Activated CD8-positive, alpha-beta memory T cell treated with anti-CD3 and anti-CD28 coated beads for 1 hour (primary cell): ENCODE data around the gene ATG7.
"Not testable (repeated sequence)": the region's sequence is repeated elsewhere in the genome, so short reads cannot be mapped to it uniquely, and the experiment has no call there.

Experiments
- DNase-seq, 2 donors: peaks; one replicate each; pipeline ENCODE4 v3.0.0-alpha.2; 2020; ENCODE audit warnings: low read depth in 1 of 2; ENCODE audit errors: extremely low read depth in 1 of 2

ATG7 gene

DNA sequence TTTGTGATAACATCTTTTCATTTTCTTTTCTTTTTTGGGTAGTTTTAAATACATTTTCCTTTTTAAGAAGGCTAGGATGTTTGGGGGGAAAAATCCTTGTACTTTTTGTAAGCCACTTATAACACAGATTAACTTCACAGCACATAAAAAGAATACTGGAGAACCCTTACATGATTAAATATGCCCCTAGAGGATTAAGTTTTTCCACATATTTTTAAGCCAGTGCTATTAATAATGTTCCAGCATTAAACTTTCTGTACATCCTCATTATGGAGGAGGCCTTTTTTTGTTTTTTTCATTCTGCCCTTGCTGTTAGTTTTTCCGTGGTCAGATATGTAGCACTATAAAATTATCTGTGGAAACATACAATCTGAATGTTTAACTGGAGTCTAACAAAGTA lies 147.9 kb downstream of the ATG7 start:
- no peak for DNase-seq

DNA sequence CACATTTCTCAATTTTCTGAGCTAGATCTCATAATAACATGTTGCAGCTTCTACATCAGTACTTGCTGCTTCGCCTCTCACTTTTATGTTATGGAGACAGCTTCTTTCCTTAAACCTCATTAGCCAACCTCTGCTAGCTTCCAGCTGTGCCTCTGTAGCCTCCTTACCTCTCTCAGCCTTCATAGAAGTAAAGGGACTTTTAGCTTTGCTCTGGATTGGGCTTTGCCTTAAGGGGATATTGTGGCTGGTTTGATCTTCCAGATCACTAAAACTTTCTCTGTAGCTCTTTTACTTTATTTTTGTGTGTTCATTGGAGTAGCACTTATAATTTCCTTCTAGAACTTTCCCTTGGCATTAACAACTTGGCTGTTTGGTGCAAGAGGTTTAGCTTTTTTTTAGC lies 150.1 kb downstream of the ATG7 start:
- DNase-seq = no peak

DNA sequence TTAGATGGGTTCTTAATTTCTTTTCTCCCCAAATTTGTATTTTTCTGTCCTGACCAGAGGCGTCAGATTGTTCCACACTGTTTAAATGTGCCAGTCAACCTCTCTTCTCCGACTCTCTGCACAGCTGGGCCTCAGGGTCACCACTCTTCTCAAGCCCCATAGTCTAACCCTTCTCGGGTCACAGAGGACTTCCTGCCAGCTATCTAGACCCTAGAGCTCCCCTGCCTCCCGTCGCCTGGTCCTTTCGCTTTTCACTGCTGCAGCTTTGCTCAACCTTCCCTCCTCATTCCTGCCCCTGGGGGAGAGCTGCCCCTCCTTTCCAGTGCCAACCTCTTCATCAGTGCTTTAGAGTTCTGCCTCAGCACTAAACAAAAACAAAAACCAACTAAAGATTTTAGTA lies 151.7 kb downstream of the ATG7 start:
- DNase-seq = no peak

DNA sequence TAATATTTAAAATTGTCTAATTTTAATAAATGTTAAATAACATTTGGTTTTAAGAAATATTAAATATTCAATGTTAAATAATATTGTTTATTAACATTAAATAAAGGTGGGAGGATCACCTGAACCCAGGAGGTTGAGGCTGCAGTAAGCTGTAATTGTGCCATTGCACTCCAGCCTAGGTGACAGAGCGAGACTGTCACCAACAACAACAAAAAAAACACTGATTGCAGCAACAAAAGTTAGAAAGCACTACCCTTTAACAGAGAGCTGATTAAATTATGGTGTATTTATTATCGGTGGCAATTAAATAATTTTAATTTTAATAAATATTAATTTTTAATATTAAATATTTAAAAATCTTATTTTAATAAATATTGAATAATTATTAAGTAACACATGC lies 152.1 kb downstream of the ATG7 start:
- DNase-seq = no peak

DNA sequence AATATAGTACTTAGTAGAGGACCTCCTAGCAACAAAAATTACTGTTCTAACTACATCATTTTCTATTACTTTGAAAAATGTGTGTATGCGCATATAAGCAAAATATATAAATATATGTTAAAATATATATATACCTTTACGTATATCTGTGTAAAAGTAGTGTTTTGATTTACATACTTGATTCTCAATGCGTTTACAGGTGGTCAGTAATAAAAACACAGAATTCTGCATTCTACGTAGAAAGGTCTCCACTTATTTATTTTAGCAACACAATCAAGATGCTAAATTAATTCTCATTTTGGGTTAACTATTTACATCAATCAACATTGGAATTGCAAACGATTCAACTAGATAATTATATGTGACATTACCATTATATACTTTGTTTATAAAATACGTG lies 158.0 kb downstream of the ATG7 start:
- DNase-seq = no peak

DNA sequence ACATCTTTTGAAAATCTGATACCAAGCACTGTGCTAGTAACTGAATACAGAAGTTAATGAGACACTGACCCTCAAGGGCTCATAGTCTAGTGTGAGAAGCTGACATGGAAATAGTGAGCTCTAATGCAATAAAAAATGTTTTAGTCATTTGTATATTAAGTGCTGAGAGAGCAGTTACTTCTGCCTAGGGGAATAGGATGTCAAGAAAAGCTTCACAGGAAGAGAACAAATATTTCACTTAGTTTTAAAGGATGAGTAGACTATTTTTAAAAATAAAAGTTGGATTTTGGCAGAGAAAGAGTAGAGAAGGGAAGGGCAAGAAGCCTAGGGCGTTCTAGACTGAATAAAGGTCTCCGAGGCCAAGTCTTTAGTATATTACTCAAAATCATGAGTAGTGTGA lies 158.4 kb downstream of the ATG7 start:
- DNase-seq = no peak

DNA sequence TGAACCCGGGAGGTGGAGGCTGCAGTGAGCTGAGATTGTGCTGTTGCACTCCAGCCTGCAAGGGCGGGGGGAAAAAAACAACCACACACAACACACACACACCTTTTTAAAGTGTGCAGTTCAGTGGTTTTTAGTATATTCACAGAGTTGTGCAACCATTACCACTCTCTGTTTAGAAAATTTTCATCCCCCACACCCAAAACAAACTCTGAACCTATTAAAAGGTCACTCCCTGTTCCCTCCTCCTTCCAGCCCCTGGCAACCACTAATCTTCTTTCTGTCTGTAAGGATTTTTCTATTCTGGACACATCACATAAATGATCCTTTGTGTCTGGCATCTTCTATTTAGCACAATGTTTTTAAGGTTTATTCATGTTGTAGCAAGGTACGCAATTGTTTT lies 159.1 kb downstream of the ATG7 start:
- no peak for DNase-seq

DNA sequence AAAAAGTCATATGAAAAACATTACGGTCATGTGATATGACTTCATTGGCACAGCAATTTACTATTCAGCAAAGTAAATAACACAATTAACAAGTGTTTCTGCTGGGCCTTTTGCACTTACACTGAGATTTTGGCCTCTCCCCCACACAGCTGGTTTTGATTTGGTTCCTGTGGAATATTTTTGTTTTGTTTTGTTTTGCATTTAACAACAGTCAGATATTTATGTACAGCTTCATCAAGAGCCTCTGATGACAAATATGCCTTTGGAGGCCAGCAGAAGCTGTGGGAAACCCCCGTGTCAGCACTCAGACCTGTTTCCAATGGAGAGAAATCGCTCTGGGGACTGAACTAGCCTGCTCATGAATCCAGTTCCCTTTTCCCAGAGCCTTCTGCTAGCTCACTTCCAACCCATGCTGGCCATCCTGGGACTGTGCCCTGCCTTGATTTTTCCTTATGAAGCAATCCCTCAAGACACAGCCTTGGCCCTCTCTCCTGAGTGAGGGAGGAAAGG lies 161.9 kb downstream of the ATG7 start:
- no peak for DNase-seq

DNA sequence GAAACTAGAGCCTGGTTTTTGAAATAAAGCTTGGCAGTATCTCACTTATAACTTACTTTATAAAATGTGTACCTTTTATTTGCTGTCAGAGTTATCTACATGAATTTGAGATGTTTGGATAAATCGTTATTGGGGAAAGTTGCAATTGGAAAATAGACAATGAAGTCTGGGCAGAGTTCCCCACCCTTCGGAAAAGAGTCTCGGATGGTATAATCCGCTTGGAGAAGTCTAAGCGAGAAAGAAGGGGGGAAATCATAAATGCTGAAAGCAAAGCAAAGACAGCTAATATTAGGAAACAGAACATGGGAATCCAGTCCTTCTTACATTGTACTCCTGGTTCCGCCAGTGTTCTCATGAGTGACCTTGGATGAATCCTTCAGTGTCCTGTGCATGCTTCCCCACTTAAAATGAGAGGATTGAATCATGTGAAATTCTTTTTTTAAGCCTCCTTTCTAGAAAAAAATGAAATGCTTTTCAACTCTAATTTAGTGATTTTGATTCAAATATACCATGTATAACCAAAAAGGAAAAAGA lies 162.4 kb downstream of the ATG7 start:
- no peak for DNase-seq

DNA sequence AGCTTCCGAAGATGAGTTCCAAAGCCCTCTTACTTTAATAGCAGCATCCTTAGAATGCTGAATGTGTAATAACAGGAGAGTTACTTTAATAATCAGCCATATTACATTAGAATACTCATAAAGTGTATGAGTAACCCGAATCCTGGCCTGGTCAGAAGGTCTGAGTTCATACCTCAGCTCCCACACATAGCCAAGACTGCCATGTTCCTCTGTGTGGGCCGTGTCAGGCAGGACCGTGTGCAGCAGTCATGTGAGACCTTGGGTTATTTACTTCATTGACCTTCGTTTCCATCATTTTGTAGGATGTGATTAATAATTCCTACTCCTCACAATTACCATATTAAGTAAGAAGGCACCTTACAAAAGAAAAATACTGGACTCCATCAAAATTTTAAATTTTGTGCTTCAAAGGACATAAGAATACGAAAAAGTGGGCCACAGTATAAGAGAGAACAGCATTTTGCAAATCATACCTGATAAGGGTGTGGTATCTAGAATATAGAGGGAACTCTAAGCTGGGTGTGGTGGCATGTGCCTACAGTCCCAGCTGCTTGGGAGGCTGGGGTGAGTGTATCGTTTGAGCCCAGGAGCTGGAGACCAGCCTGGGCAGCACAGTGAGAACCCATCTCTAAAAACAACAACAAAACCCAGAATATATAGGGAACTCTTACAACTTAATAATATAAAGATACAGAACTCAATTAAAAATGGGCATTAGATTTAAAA lies 163.4 kb downstream of the ATG7 start:
- no peak for DNase-seq

DNA sequence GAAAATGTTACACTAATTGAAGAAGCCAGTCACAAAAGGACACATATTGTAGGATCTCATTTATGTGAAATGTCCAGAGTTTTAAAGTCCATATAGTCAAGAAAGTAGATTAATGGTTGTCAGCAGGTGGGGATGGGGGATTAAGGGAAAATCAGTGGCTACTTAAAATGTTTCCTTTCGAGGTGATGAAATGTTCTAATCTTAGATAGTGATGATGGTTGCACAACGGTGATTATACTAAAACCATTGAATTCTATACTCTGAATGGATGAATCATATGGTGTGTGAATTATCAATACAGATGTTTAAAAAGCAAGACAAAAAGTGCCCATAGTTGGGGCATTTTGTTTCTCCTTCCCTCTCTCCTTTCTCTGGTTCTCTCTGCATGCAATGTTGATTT lies 164.6 kb downstream of the ATG7 start:
- DNase-seq = no peak

DNA sequence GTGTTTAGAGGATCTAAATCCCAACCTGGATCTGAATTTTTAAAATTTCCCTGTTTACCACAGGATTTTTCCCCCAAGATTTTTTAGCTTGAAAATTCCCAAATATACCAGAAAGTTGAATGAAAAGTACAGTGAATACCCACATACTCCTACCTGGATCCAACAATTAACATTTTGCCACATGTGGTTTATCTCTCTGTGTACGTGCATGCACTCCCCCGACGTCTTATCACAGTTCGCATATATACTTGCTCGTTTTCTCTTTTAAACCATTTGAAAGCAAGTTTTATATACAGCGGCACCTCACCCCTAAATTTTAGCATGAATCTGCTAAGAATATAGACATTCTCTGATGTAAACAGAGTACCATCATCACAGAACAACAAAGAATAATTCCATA lies 165.3 kb downstream of the ATG7 start:
- no peak for DNase-seq

DNA sequence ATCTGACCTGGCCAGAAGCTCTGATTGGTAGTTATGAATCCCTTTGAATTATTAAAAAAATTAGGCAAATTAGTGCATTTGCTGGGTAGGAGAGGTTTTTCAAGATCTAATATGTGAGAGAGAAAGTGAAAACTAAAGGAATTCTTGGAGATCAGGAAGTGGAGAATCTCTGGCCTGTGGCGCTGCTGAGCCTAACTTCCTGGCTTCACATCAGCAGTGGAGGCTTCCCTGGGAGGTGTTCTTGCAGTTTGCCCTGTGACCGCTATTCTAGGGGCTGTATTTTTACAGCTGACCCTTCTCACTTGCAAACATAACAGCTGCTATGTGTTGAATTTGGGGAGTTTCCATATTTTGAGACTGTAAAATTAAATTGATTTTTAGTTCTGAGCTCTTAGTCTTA lies 166.4 kb downstream of the ATG7 start:
- DNase-seq = no peak

DNA sequence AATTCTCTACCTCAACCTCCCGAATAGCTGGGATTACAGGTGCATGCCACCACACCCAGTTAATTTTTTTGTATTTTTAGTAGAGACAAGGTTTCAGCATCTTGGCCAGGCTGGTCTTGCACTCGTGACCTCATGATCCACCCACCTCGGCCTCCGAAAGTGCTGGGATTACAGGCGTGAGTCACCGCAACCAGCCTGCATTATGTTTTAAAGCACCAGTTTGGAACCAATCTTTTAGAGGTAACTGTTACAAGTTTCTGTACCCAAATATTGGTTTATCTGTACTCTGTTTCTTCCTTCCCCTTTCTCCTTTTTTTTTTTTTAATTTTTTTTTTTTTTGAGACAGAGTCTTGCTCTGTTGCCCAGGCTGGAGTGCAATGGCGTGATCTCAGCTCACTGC lies 169.1 kb downstream of the ATG7 start:
- not testable (repeated sequence) for DNase-seq

DNA sequence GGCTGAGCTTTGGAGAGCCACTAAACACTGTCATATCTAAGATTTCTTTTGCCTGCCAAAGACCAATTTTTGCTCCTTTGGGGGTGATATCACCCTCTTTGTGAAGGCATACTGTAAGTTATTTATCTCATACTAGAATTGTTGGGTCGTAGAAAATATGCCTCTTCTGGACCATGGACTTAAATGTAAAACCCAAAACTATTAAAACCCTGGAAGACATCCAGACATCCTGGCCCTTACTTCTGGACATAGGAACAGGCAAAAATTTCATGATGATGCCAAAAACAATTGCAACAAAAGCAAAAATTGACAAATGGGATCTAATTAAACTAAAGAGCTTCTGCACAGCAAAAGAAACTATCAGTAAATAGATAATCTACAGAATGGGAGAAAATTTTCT lies 172.2 kb downstream of the ATG7 start:
- no peak for DNase-seq

DNA sequence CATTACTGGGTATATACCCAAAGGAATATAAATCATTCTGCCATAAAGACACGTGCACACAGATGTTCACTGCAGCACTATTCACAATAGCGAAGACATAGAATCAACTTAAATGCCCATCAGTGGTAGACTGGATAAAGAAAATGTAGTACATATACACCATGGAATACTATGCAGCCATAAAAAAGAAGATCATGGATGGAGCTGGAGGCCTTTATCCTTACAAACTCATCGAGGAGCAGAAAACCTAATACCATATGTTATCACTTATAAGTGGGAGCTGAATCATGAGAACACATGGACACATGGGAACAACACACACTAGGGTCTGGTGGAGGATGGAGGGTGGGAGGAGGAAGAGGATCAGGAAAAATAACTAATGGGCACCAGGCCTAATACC lies 173.0 kb downstream of the ATG7 start:
- DNase-seq = not testable (repeated sequence)

DNA sequence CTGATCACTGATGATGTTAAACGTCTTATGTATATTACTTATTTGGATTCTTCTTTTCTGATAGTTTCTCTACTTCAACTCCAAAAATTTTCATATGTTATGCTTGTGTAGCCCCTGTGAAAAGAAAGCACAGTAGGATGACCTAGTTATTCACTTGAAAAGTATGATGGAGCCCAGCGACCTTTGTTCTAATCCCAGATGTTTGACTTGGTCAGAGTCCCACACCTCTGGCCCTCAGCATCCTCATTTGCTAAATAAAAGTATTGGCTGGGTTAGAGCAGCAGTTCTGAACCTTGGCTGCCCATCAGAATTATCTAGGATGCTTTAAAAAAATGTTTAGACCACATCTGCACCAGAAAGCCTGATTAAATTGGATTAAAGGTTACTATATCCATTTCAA lies 173.7 kb downstream of the ATG7 start:
- DNase-seq = no peak

DNA sequence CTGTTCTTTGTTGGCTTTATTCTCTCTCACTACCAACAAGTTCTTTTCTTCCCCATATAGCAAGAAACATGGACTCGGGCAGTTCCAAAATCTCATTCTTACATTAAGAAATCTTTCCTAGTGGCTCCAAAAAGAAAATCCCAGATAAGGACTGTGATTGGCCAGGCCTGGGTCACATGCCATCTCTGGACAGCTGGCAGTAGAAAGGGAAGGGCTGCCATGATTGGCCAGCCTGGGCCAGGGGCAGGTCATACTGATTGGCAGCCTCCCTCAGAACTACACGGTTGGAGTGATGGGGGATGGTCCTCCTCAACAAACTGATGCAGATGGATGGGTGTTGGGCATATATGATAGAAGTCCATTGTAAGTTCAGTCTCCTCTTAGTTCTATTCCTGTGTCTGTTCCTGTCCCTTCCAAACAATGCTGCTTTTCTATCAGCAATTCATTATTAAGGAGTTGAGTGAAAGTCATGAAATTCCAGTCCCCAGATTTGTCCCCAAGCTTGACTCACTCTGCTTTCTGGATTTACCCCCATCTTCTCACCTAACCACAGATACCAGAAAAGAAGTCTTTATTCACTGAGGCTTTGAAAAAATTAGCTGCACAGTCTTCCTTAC lies 175.5 kb downstream of the ATG7 start:
- DNase-seq = no peak

DNA sequence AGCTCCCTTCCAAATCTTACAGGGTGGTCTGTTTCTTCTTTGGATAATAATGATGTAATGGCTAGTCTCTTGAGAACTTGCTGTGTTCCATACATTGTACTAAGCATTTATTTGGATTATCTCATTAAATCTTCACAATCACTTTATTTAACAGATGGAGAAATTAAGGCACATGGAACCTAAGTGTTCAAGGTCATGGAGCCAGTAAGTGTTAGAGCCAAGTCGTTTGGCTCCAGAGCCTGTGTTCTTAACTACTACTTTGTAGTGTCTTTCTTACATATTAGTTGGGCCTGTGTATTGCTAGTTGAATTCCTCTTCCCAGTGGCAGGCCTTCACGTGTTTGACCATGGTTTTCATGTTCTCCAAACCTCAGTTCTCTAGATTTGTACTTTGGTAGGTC lies 177.8 kb downstream of the ATG7 start:
- no peak for DNase-seq

DNA sequence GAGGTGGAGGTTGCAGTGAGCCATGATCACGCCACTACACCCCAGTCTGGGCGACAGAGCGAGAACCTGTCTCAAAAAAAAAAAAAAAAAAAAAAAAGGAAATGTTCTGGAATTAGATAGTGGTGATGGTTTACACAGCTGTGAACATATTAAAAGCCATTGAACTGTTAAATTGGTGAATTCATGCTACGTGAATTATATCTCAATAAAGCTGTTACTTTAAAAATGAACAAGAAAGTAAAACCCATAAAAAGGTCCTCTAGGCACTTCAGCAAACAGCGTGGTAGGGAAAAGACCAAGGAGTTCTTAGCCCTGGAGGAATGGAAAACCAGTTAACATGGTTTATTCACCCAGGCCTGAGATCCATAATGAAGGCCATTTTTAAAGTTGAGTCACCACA lies 180.1 kb downstream of the ATG7 start:
- no peak for DNase-seq

DNA sequence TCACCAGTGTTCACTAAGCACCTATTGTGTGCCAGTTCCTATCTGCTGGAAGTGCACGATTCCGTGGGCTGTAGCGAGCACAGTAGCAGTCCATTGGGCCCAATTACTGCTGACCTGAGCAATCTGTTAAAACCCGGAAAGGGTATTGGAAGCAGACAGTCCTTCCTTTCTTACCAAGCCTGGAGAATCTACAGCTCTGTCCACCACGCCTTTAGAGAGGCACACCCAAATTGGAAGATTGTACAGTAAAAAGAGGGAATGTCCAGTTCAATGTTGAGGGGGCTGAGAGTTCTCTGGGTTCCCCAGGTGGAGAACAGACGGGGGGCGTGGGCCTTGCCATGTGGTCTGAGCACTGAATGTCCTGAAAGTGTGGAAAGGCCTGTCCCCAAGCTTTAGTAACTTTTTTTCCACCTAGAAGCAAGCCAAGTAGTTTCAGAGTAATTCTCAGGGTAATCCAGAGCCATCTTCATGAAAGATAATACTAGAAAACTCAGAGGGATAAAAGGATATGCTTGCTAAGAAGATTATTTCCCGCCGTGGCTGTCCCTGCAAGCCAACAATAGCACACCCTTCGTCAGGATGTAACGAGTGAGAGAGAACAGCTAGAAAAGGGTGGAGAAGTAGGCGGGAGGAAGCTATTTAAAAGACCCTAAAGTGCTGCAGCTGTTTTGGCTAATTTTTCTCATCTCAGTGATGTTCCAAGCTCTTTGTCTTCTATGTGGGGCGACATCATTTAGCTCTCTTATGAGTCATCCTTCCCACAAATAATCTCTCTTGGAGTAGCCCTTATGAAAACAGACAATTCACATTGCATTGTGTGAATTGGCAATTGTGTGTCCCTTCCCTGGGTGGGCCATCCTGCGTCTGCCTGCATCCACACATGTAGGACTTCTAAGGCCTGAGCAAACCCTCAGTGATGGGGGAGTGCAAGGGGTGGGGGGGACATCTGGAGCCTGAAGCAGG lies 181.0 kb downstream of the ATG7 start:
- no peak for DNase-seq
